Right atrium auricular region (tissue), 2 donors: Measurements from ENCODE around the gene LRMDA. TPM values are rescaled to one million over a fixed set of nuclear protein-coding genes. Genes with fewer than 3 reads are reported as not detected.

ENCODE experiments used
- DNase-seq: peaks from one replicate; pipeline ENCODE4 v3.0.0-alpha.2; 2019; ENCODE audit warnings: low spot score
- H3K27ac ChIP-seq, 2 donors: fragments of 200-600 bp; sonication (generic); 1 replicate in 1 of 2; 2 replicates in 1 of 2; pipeline ENCODE4 v1.5.1; 2016 to 2019
- H3K27me3 ChIP-seq, 2 donors: fragments of 200-600 bp; sonication (generic); one replicate each; pipeline versions ENCODE4 v1.5.1 to v1.6.0; 2017 to 2019
- H3K36me3 ChIP-seq: fragments of 200-600 bp; sonication (generic); one replicate; pipeline ENCODE4 v1.5.1; 2016
- H3K4me1 ChIP-seq, 2 donors: fragments of 200-600 bp; sonication (generic); one replicate each; pipeline versions ENCODE4 v1.5.1 to v1.6.0; 2017 to 2019
- H3K4me3 ChIP-seq, 2 donors: fragments of 200-600 bp; sonication (generic); 1 replicate in 1 of 2; 2 replicates in 1 of 2; pipeline ENCODE4 v1.5.1; 2017 to 2019; ENCODE audit warnings: mild to moderate bottlenecking in 1 of 2, moderate library complexity in 1 of 2
- H3K9me3 ChIP-seq, 2 donors: fragments of 200-600 bp; sonication (generic); one replicate each; pipeline ENCODE4 v1.5.1; 2019
- total RNA-seq, 2 donors: library from RNA; depleted of rRNA; stranded (reverse); fragments of >200 nt; gene quantifications; one replicate each; pipeline ENCODE4 v1.1.0, GENCODE V29; 2016
- TF ChIP-seq, protein P1 (sequence below), 2 donors: fragments of 200-600 bp; sonication (generic); IDR thresholded peaks; one replicate each; pipeline ENCODE4 v1.5.1; 2019; ENCODE audit warnings: antibody characterized with exemption in 2 of 2

Gene LRMDA
- total RNA-seq, 2 donors from 2014 or later: 6.1 to 19.1 TPM

- Histone ChIP-seq H3K27ac (no peak overlapping the region), H3K9me3 (no peaks in the 10 kb centered on the region), H3K27me3 (no peaks in the 10 kb centered on the region), H3K4me1 (peaks cover 0 to 10% of the 10 kb centered on the region in 2 donors), H3K36me3 (no peaks in the 10 kb centered on the region), H3K4me3 (no peak overlapping the region)
- no peak for DNase-seq
- TF ChIP-seq, protein P1, sequence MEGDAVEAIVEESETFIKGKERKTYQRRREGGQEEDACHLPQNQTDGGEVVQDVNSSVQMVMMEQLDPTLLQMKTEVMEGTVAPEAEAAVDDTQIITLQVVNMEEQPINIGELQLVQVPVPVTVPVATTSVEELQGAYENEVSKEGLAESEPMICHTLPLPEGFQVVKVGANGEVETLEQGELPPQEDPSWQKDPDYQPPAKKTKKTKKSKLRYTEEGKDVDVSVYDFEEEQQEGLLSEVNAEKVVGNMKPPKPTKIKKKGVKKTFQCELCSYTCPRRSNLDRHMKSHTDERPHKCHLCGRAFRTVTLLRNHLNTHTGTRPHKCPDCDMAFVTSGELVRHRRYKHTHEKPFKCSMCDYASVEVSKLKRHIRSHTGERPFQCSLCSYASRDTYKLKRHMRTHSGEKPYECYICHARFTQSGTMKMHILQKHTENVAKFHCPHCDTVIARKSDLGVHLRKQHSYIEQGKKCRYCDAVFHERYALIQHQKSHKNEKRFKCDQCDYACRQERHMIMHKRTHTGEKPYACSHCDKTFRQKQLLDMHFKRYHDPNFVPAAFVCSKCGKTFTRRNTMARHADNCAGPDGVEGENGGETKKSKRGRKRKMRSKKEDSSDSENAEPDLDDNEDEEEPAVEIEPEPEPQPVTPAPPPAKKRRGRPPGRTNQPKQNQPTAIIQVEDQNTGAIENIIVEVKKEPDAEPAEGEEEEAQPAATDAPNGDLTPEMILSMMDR (IDR thresholded peaks at IDR 0.05): no peak
Measured at GRCh38 chr10:75589895-75590654, 158.7 kb downstream of the LRMDA start.

GRCh38 chr10:75592151-75592787 is 160.8 kb downstream of the LRMDA start:
- Histone ChIP-seq H3K27ac (peak overlapping the region in 1 of 2 donors; percentile 53), H3K4me3 (peak overlapping the region; percentile 19 to 43), H3K9me3 (no peaks in the 10 kb centered on the region), H3K36me3 (no peaks in the 10 kb centered on the region), H3K4me1 (peaks cover 0 to 10% of the 10 kb centered on the region in 2 donors), H3K27me3 (no peaks in the 10 kb centered on the region)
- no peak for DNase-seq
- TF ChIP-seq, protein P1 (IDR thresholded peaks at IDR 0.05): no peak

GRCh38 chr10:75592791-75593643 is 161.6 kb downstream of the LRMDA start:
- Histone ChIP-seq H3K36me3 (no peaks in the 10 kb centered on the region), H3K4me3 (peak overlapping the region; percentile 19 to 43), H3K4me1 (peaks cover 0 to 10% of the 10 kb centered on the region in 2 donors), H3K27me3 (no peaks in the 10 kb centered on the region), H3K9me3 (no peaks in the 10 kb centered on the region), H3K27ac (peak overlapping the region in 1 of 2 donors; percentile 53)
- TF ChIP-seq, protein P1 (IDR thresholded peaks at IDR 0.05): no peak
- DNase-seq: no peak

DNA sequence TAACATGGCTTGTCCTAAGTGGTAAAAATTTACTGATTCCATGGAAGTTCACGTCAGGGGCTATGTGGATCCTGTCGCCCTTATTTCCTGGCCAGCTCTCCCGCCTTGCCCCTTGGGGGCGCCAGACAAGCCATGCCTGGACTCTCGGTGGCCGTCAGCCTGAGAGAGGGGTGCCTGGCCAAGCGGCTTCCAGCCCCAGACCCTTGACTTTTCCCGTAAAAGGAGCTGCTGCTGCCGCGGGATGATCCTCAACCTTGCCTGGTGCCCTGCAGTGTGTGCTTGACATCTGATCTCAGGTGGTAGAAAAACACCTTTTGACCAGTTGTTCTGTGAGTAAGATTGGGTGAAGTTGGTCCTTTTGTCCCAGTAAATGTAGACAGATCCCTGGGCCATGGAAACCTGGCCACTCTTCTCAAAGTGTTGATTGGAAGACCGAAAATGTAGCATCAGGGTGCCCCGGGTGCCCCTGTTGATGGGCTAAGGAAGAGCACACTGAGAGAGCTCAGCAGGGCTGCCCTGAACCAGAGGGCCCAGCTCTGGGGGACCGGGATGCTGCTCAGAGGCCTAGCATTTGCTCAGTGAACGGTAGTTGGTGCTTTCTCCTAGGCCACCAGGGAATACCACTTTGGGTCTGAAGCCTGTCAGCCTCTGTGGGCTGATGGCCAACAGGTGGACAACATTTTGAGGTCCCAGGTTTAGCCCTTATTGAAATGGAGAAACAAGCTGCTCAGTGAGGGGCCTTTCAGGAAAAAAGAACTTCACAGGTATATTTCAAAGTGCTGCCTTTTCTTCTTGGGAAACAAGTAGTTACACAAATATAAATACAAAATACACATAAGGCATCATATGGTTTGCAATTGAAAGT is 162.5 kb downstream of the LRMDA start:
- Histone ChIP-seq H3K27me3 (no peaks in the 10 kb centered on the region), H3K36me3 (no peaks in the 10 kb centered on the region), H3K27ac (no peak overlapping the region), H3K9me3 (no peaks in the 10 kb centered on the region), H3K4me3 (no peak overlapping the region), H3K4me1 (peaks cover 0 to 10% of the 10 kb centered on the region in 2 donors)
- TF ChIP-seq, protein P1 (IDR thresholded peaks at IDR 0.05): peak in 1 of 2 donors; percentile 25
- DNase-seq: no peak
